PC-3 (cell line): Measurements from ENCODE around the gene ASMTL.

Source experiments
- CTCF ChIP-seq: fragments of 300-600 bp; sonication (generic); conservative IDR thresholded peaks from 2 replicates; pipeline ENCODE4 v1.5.1; 2017; ENCODE audit warnings: antibody characterized with exemption, low read depth, mild to moderate bottlenecking, low read length
- EZH2 ChIP-seq: fragments of 300-600 bp; sonication (generic); IDR thresholded peaks from one replicate; pipeline ENCODE4 v1.6.1; 2017; ENCODE audit warnings: antibody characterized with exemption, mild to moderate bottlenecking, low read length; ENCODE audit not compliant: unreplicated experiment

GRCh38 chrX:1487401-1487800 is 34.7 kb upstream of the ASMTL start:
- no peak for TF ChIP-seq CTCF
- TF ChIP-seq EZH2 = no peak
